Endodermal cell (in vitro differentiated cells): ENCODE results near the gene FCGBP. TPM values are rescaled to one million over a fixed set of nuclear protein-coding genes. Genes with fewer than 3 reads are reported as not detected.

Experiments used
- DNase-seq: peaks from one replicate; pipeline ENCODE4 v3.0.0-alpha.2; 2017
- H3K27ac ChIP-seq: 2 replicates; pipeline ENCODE4 v1.5.1; 2013; ENCODE audit warnings: mild to moderate bottlenecking, low read depth, low read length, moderate library complexity
- H3K27me3 ChIP-seq: 2 replicates; pipeline ENCODE4 v1.6.1; 2013; ENCODE audit warnings: mild to moderate bottlenecking, low read length, moderate library complexity; ENCODE audit not compliant: insufficient read depth, control insufficient read depth, poor library complexity, severe bottlenecking
- H3K36me3 ChIP-seq: 2 replicates; pipeline ENCODE4 v1.7.0; 2013; ENCODE audit warnings: mild to moderate bottlenecking, low read length, moderate library complexity; ENCODE audit not compliant: control insufficient read depth, insufficient read depth
- H3K4me1 ChIP-seq: one replicate; pipeline ENCODE4 v1.7.0; 2013; ENCODE audit warnings: low read length; ENCODE audit not compliant: control insufficient read depth, insufficient read depth
- H3K4me3 ChIP-seq: 2 replicates; pipeline ENCODE4 v1.5.1; 2013; ENCODE audit warnings: mild to moderate bottlenecking, low read length, moderate library complexity
- H3K9ac ChIP-seq: 2 replicates; pipeline ENCODE4 v1.6.1; 2013; ENCODE audit warnings: mild to moderate bottlenecking, low read length, moderate library complexity; ENCODE audit not compliant: poor library complexity, severe bottlenecking; ENCODE audit errors: extremely low read depth
- H3K9me3 ChIP-seq: 2 replicates; pipeline ENCODE4 v1.6.1; 2013; ENCODE audit warnings: mild to moderate bottlenecking, low read length, moderate library complexity; ENCODE audit not compliant: control insufficient read depth
- H3K27ac Mint-ChIP-seq: 2 replicates; pipeline ENCODE4 v1.8.0; 2020; ENCODE audit warnings: mixed read lengths
- H3K27me3 Mint-ChIP-seq: 2 replicates; pipeline ENCODE4 v1.8.0; 2021; ENCODE audit warnings: mild to moderate bottlenecking, mixed read lengths; ENCODE audit not compliant: insufficient read depth
- H3K36me3 Mint-ChIP-seq: 2 replicates; pipeline ENCODE4 v1.8.0; 2020; ENCODE audit warnings: low read depth, mixed read lengths
- H3K4me1 Mint-ChIP-seq: 2 replicates; pipeline ENCODE4 v1.8.0; 2020; ENCODE audit warnings: mixed read lengths
- H3K4me3 Mint-ChIP-seq: 2 replicates; pipeline ENCODE4 v1.8.0; 2020; ENCODE audit warnings: mild to moderate bottlenecking, moderate library complexity, mixed read lengths
- H3K9me3 Mint-ChIP-seq: 2 replicates; pipeline ENCODE4 v1.8.0; 2020; ENCODE audit warnings: mild to moderate bottlenecking, mixed read lengths
- WGBS, 2 experiments: methylation state at CpG; one replicate each; pipeline versions ENCODE4 v1.1.5 to v1.1.7; 2013; ENCODE audit warnings: missing lambda C conversion rate in 2 of 2, mixed read lengths in 1 of 2; ENCODE audit not compliant: insufficient coverage in 1 of 2, insufficient read length in 1 of 2; 5-methylcytosine and 5-hydroxymethylcytosine counted together
- total RNA-seq, 2 donors: library from RNA; stranded (reverse); fragmentation: NEBNext Ultra II Directional in 1 of 2; extraction: Animal tissue kit (Norgen Biotek cat#: 25700) in 1 of 2; gene quantifications; 2 replicates in 1 of 2; 3 replicates in 1 of 2; pipeline ENCODE4 v1.2.1, GENCODE V29; 2021
- TF ChIP-seq, protein P1 (sequence below): fragments of 200-600 bp; sonication (generic); conservative IDR thresholded peaks from 2 replicates; pipeline ENCODE4 v1.5.0; 2021; ENCODE audit warnings: antibody characterized with exemption, mild to moderate bottlenecking

The FCGBP gene
- total RNA-seq, 2 donors from 2014 or later = 0.29 to 0.62 TPM

GRCh38 chr19:39942366-39942730 lies 7.9 kb upstream of the FCGBP start:
- Mint-ChIP-seq H3K9me3 (no peaks in the 10 kb centered on the region), H3K4me1 (peaks cover 13% of the 10 kb centered on the region), H3K4me3 (no peak overlapping the region), H3K27me3 (no peaks in the 10 kb centered on the region), H3K27ac (no peak overlapping the region), H3K36me3 (no peaks in the 10 kb centered on the region)
- H3K9ac ChIP-seq = no peak overlapping the region
- H3K4me3 ChIP-seq = no peak overlapping the region
- H3K36me3 ChIP-seq = no peaks in the 10 kb centered on the region
- DNase-seq = no peak
- WGBS, 2 experiments = 59 to 84% methylated on average over 3 of the region's 4 CpGs
- H3K4me1 ChIP-seq = no peaks in the 10 kb centered on the region
- H3K27ac ChIP-seq = peak overlapping the region; percentile 64
- H3K9me3 ChIP-seq = no peaks in the 10 kb centered on the region
- TF ChIP-seq, protein P1, sequence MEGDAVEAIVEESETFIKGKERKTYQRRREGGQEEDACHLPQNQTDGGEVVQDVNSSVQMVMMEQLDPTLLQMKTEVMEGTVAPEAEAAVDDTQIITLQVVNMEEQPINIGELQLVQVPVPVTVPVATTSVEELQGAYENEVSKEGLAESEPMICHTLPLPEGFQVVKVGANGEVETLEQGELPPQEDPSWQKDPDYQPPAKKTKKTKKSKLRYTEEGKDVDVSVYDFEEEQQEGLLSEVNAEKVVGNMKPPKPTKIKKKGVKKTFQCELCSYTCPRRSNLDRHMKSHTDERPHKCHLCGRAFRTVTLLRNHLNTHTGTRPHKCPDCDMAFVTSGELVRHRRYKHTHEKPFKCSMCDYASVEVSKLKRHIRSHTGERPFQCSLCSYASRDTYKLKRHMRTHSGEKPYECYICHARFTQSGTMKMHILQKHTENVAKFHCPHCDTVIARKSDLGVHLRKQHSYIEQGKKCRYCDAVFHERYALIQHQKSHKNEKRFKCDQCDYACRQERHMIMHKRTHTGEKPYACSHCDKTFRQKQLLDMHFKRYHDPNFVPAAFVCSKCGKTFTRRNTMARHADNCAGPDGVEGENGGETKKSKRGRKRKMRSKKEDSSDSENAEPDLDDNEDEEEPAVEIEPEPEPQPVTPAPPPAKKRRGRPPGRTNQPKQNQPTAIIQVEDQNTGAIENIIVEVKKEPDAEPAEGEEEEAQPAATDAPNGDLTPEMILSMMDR = no peak
- no peaks in the 10 kb centered on the region for H3K27me3 ChIP-seq

DNA sequence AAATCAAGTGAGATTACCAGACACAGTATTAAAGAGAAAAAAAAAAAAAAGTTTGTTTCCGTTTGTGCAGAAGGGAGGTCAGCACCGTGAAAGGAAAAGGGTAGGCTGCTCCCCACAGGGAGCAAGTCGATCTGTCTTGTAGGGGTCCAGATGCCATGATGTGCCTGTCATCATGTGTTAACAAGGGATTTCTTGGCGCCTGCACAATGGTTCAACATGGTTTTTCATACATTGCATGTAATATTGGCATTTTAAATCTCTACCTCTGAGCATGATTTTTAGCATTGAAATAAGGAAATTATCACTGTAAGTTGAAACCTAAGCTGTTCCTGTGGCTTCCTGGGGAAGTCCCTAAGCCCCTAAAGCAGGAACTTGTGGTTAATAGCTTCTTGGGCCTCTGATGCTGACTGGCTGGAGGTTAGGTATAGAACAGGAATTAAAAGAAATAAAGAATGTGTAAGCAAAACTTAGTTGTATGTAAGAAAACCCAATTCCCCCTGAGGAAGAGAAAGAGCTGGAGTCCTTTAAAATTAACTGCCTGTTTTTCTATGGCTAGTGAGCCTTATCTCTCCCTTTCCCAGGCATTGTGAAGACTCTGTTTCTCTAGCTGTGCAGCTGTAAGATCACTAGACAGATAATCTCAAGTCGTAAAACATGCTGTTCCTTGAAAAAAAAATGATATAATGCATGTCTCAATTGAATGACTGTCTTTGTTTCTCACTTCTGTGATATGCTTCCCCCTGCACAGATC lies 7.4 kb upstream of the FCGBP start:
- Mint-ChIP-seq H3K27ac (no peak overlapping the region), H3K4me1 (peaks cover 13% of the 10 kb centered on the region), H3K36me3 (no peaks in the 10 kb centered on the region), H3K27me3 (no peaks in the 10 kb centered on the region), H3K9me3 (no peaks in the 10 kb centered on the region), H3K4me3 (no peak overlapping the region)
- no peak for DNase-seq
- H3K27ac ChIP-seq = peak overlapping the region; percentile 64
- H3K36me3 ChIP-seq = no peaks in the 10 kb centered on the region
- H3K9me3 ChIP-seq = no peaks in the 10 kb centered on the region
- H3K4me1 ChIP-seq = no peaks in the 10 kb centered on the region
- no peak overlapping the region for H3K4me3 ChIP-seq
- 50 to 53% methylated on average over 4 to 5 of the region's 5 CpGs for WGBS, 2 experiments
- H3K9ac ChIP-seq = no peak overlapping the region
- no peaks in the 10 kb centered on the region for H3K27me3 ChIP-seq
- TF ChIP-seq, protein P1 = no peak

- no peak for DNase-seq
- Mint-ChIP-seq H3K4me1 (peaks cover 13% of the 10 kb centered on the region), H3K4me3 (no peak overlapping the region), H3K9me3 (no peaks in the 10 kb centered on the region), H3K36me3 (no peaks in the 10 kb centered on the region), H3K27me3 (no peaks in the 10 kb centered on the region), H3K27ac (no peak overlapping the region)
- TF ChIP-seq, protein P1 = no peak
- 85 to 92% methylated on average over 5 to 6 of the region's 6 CpGs for WGBS, 2 experiments
- no peak overlapping the region for H3K9ac ChIP-seq
- no peaks in the 10 kb centered on the region for H3K27me3 ChIP-seq
- no peaks in the 10 kb centered on the region for H3K4me1 ChIP-seq
- H3K9me3 ChIP-seq = no peaks in the 10 kb centered on the region
- no peak overlapping the region for H3K4me3 ChIP-seq
- no peak overlapping the region for H3K27ac ChIP-seq
- H3K36me3 ChIP-seq = no peaks in the 10 kb centered on the region
These were observed 6.7 kb upstream of the FCGBP start for GRCh38 chr19:39941151-39941550.
